Thyroid gland (tissue), 4 donors: ENCODE data around the gene KIF1C. TPM values are rescaled to one million over a fixed set of nuclear protein-coding genes. Genes with fewer than 3 reads are reported as not detected.
A peak's percentile ranks its signal among the peaks of the same experiment; 100 is the strongest.
"Not testable (repeated sequence)": the region's sequence is repeated elsewhere in the genome, so short reads cannot be mapped to it uniquely, and the experiment has no call there.

Experiments
- DNase-seq, 2 donors: peaks; one replicate each; pipeline ENCODE4 v3.0.0-alpha.2; 2019
- H3K27ac ChIP-seq, 3 donors: fragments of 200-600 bp; sonication (generic); 1 replicate in 2 of 3; 2 replicates in 1 of 3; pipeline ENCODE4 v1.5.1; 2016 to 2019; ENCODE audit warnings: mild to moderate bottlenecking in 1 of 3, moderate library complexity in 1 of 3
- H3K27me3 ChIP-seq: fragments of 200-600 bp; sonication (generic); one replicate; pipeline ENCODE4 v1.5.1; 2019
- H3K36me3 ChIP-seq, 2 donors: fragments of 200-600 bp; sonication (generic); one replicate each; pipeline ENCODE4 v1.5.1; 2016 to 2019
- H3K4me1 ChIP-seq, 2 donors: fragments of 200-600 bp; sonication (generic); one replicate each; pipeline ENCODE4 v1.5.1; 2017 to 2019
- H3K4me3 ChIP-seq, 3 donors: fragments of 200-600 bp; sonication (generic); replicated peaks in 1 of 3; 1 replicate in 2 of 3; 2 replicates in 1 of 3; pipeline ENCODE4 v1.5.1; 2016; ENCODE audit warnings: mild to moderate bottlenecking in 1 of 3
- H3K9me3 ChIP-seq: fragments of 200-600 bp; sonication (generic); one replicate; pipeline ENCODE4 v1.5.1; 2017
- CTCF ChIP-seq, 6 experiments: fragments of 200-600 bp in 3 of 6; fragments of 450-650 bp in 3 of 6; sonication (generic) in 3 of 6; IDR thresholded peaks; one replicate each; pipeline ENCODE4 v1.5.1; 2016 to 2019; ENCODE audit warnings: antibody characterized with exemption in 6 of 6, mild to moderate bottlenecking in 2 of 6, inconsistent platforms in 1 of 6, moderate library complexity in 1 of 6
- POLR2A ChIP-seq, 2 donors: fragments of 450-650 bp; IDR thresholded peaks; one replicate each; pipeline ENCODE4 v1.6.1; 2017; ENCODE audit warnings: antibody characterized with exemption in 2 of 2, mild to moderate bottlenecking in 2 of 2, moderate library complexity in 1 of 2
- WGBS, 2 donors: methylation state at CpG; one replicate each; pipeline ENCODE4 v1.1.5; 2017; 5-methylcytosine and 5-hydroxymethylcytosine counted together
- intact Hi-C: fragments of 100-400 bp; cut with DNase I; formaldehyde crosslinking; loops from one replicate; pipeline ENCODE4 v1.15.1; 2023
- total RNA-seq, 4 donors: library from RNA; depleted of rRNA; stranded (reverse); fragments of >200 nt; gene quantifications; one replicate each; pipeline ENCODE4 v1.2.3, GENCODE V29; 2016

Gene KIF1C
- total RNA-seq, 4 donors from 2014 or later = 67.3 to 134 (median 86.9) TPM

DNA sequence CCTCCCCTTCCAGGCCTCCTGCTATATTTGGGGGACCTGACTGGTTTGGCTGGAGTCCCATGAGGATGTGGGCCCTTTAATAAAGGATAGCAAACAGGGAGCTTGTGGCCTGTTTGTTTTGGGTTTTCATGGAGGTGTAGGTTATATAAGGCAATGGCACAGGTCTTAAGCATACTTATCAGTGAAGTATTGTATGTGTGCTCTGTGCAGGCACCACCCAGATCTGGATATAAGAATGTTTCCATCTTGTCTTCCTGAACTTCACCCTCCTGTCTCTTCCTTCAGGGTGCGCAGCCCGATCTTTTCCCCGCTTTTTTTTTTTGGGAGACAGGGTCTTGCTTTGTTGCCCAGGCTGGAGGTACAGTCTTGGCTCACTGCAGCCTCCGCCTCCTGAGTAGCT, 26.9 kb downstream of the KIF1C start:
- no peak overlapping the region for H3K4me3 ChIP-seq
- intact Hi-C loops = no loop called here
- H3K4me1 ChIP-seq = peaks cover 11 to 17% of the 10 kb centered on the region in 2 donors
- H3K27me3 ChIP-seq = no peaks in the 10 kb centered on the region
- H3K9me3 ChIP-seq = no peaks in the 10 kb centered on the region
- peaks cover 33 to 44% of the 10 kb centered on the region in 2 donors for H3K36me3 ChIP-seq
- DNase-seq = no peak
- no peak overlapping the region for H3K27ac ChIP-seq
- TF ChIP-seq CTCF (IDR thresholded peaks at IDR 0.05) (no peak), POLR2A (IDR thresholded peaks at IDR 0.05) (no peak)
- 97 to 99% methylated on average over 4 of the region's 4 CpGs for WGBS, 2 donors

GRCh38 chr17:5027299-5027698, 29.5 kb downstream of the KIF1C start:
- Histone ChIP-seq H3K9me3 (no peaks in the 10 kb centered on the region), H3K4me1 (peaks cover 16 to 17% of the 10 kb centered on the region in 2 donors), H3K36me3 (peaks cover 15 to 20% of the 10 kb centered on the region in 2 donors), H3K27me3 (no peaks in the 10 kb centered on the region), H3K4me3 (no peak overlapping the region), H3K27ac (no peak overlapping the region)
- TF ChIP-seq POLR2A (IDR thresholded peaks at IDR 0.05) (no peak), CTCF (IDR thresholded peaks at IDR 0.05) (no peak)
- no peak for DNase-seq
- intact Hi-C loops = no loop called here
- 97% methylated on average over 6 of the region's 6 CpGs for WGBS, 2 donors

DNA sequence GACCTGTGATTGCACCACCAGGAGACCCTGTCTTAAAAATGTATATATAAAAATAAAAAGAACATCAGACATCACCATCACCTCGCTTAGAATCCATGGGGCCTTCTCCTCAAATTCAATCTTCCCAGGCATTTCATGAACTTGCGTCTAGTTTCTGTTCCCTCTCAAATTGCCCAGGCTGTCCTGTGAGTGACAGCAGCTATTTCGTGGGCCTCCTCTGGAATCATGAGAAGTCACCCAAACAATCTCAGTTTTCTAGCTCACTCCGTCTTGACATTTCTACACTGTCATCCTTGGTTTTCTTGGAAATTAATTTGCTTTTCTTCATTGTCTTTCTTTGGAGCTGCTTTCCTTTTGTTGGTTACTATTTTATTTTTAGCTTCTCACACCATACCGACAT, 30.2 kb downstream of the KIF1C start:
- WGBS, 2 donors = 81 to 86% methylated on average over 5 of the region's 5 CpGs
- H3K27me3 ChIP-seq = no peaks in the 10 kb centered on the region
- H3K4me1 ChIP-seq = peaks cover 16 to 17% of the 10 kb centered on the region in 2 donors
- TF ChIP-seq POLR2A (IDR thresholded peaks at IDR 0.05) = no peak
- no peak for TF ChIP-seq CTCF (IDR thresholded peaks at IDR 0.05)
- H3K36me3 ChIP-seq = peaks cover 10 to 13% of the 10 kb centered on the region in 2 donors
- no peaks in the 10 kb centered on the region for H3K9me3 ChIP-seq
- no peak for DNase-seq
- H3K27ac ChIP-seq = no peak overlapping the region
- no peak overlapping the region for H3K4me3 ChIP-seq
- intact Hi-C loops = no loop called here

- not testable (repeated sequence) for H3K27ac ChIP-seq
- WGBS, 2 donors = 76 to 90% methylated on average over 2 of the region's 2 CpGs
Measured at GRCh38 chr17:5030168-5030567, 32.4 kb downstream of the KIF1C start.

GRCh38 chr17:5031365-5032082, 33.8 kb downstream of the KIF1C start:
- peak; percentile 66 to 89 (median 76) for TF ChIP-seq CTCF (IDR thresholded peaks at IDR 0.05)
- no peak for TF ChIP-seq POLR2A (IDR thresholded peaks at IDR 0.05)
- peak overlapping the region in 1 of 3 donors; percentile 36 for H3K4me3 ChIP-seq
- peak; percentile 78 to 83 for DNase-seq
- no peaks in the 10 kb centered on the region for H3K27me3 ChIP-seq
- no peaks in the 10 kb centered on the region for H3K36me3 ChIP-seq
- 4 to 9% methylated on average over 18 to 33 of the region's 48 CpGs for WGBS, 2 donors
- intact Hi-C loops = no loop called here
- H3K27ac ChIP-seq = peak overlapping the region in 1 of 3 donors; percentile 6
- no peaks in the 10 kb centered on the region for H3K9me3 ChIP-seq
- H3K4me1 ChIP-seq = peaks cover 4 to 5% of the 10 kb centered on the region in 2 donors

More at GRCh38 chr17:5030168-5030567, 32.4 kb downstream of the KIF1C start:
- H3K36me3 ChIP-seq, DNase-seq, H3K4me3 ChIP-seq, H3K9me3 ChIP-seq, H3K27me3 ChIP-seq, intact Hi-C loops: not testable (repeated sequence)
- H3K4me1 ChIP-seq = peaks cover 13 to 14% of the 10 kb centered on the region in 2 donors
